Measurements from ENCODE around the gene CTBP1. TPM values are rescaled to one million over a fixed set of nuclear protein-coding genes. Genes with fewer than 3 reads are reported as not detected.

Gene CTBP1
- total RNA-seq, 1 experiment from 2014 or later: 136 TPM

DNA sequence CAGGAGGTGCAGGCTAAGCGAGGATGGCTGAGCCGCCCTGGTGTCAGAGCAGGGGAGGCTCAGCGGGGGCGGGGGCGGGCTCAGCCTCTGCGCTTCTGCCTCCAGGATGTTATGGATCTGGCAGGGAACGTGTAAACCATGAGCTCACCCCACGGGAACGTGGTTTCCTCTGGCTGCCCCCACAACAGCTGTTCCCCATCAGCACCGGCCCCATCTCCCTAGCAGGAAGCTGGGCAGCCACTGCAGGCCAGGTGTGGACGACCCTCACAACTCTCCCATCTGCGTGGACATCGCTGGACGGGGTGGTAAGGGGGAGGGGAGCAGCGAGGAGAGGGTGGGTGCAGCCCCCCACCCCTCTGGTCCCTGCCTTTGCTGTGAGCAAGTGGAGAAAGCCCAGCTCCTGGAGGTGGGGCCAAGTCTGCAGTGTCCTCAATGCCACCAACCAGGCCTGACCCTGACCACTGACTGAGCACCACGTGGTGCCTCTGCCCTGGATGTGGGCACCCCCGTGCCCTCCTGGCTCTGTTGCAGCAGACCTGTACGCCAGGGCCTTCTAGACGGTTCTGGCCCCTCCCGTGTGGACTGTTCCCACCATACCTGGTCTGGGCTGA is 48.4 kb downstream of the CTBP1 start:
- no peaks in the 10 kb centered on the region for H3K27me3 ChIP-seq (ENCODE audit: insufficient read depth, low read length)
- H4K91ac ChIP-seq (ENCODE audit: insufficient read length, low read depth, low read length): no peak overlapping the region
- H3T11ph ChIP-seq (ENCODE audit: low read length): no peak overlapping the region
- no peaks in the 10 kb centered on the region for H3K4me1 ChIP-seq (ENCODE audit: insufficient read depth, low read length)
- WGBS (ENCODE audit: extremely low coverage, insufficient read length, low lambda C conversion rate): no CpG with 5 or more reads among the region's 20 CpGs
- H2AK5ac ChIP-seq (ENCODE audit: insufficient read length, low read length): no peak overlapping the region
- H2BK12ac ChIP-seq (ENCODE audit: insufficient read length, low read depth, low read length): no peak overlapping the region
- no peak overlapping the region for H3K9ac ChIP-seq (ENCODE audit: extremely low read depth, insufficient read length, low read length)
- no peak overlapping the region for H3K18ac ChIP-seq (ENCODE audit: insufficient read length, low read depth, low read length)
- H3K27ac ChIP-seq (ENCODE audit: insufficient read length, low read depth, low read length): no peak overlapping the region
- no peaks in the 10 kb centered on the region for H3K79me1 ChIP-seq (ENCODE audit: insufficient read depth, low read depth, low read length, poor library complexity, severe bottlenecking)
- Mint-ChIP-seq H3K27me3 (ENCODE audit: low read depth) (peaks cover 22% of the 10 kb centered on the region), H3K4me3 (no peak overlapping the region), H3K36me3 (ENCODE audit: insufficient read depth in 1 of 3, low read depth in 3 of 3) (peaks cover 0 to 2% (median 0%) of the 10 kb centered on the region in 3 experiments; a peak in 2 of 7 replicates), H3K4me1 (no peaks in the 10 kb centered on the region), H3K27ac (no peak overlapping the region), H3K9me3 (no peaks in the 10 kb centered on the region)
- TF ChIP-seq, protein P1, sequence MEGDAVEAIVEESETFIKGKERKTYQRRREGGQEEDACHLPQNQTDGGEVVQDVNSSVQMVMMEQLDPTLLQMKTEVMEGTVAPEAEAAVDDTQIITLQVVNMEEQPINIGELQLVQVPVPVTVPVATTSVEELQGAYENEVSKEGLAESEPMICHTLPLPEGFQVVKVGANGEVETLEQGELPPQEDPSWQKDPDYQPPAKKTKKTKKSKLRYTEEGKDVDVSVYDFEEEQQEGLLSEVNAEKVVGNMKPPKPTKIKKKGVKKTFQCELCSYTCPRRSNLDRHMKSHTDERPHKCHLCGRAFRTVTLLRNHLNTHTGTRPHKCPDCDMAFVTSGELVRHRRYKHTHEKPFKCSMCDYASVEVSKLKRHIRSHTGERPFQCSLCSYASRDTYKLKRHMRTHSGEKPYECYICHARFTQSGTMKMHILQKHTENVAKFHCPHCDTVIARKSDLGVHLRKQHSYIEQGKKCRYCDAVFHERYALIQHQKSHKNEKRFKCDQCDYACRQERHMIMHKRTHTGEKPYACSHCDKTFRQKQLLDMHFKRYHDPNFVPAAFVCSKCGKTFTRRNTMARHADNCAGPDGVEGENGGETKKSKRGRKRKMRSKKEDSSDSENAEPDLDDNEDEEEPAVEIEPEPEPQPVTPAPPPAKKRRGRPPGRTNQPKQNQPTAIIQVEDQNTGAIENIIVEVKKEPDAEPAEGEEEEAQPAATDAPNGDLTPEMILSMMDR (conservative IDR thresholded peaks at IDR 0.05): no peak
- H2BK120ac ChIP-seq (ENCODE audit: low read depth, low read length, poor library complexity, severe bottlenecking): no peak overlapping the region
- no peak overlapping the region for H2AFZ ChIP-seq (ENCODE audit: low read length)
- no peak overlapping the region for H2BK5ac ChIP-seq (ENCODE audit: insufficient read length, low read length)
- no peaks in the 10 kb centered on the region for H3K23me2 ChIP-seq (ENCODE audit: insufficient read length, low read depth, low read length, poor library complexity, severe bottlenecking)
- no peak overlapping the region for H3K23ac ChIP-seq (ENCODE audit: insufficient read length, low read depth, low read length)
- no peaks in the 10 kb centered on the region for H3K79me2 ChIP-seq (ENCODE audit: insufficient read depth, low read length)
- DNase-seq: peak; percentile 22
- H3K14ac ChIP-seq (ENCODE audit: insufficient read depth, low read length): no peak overlapping the region
- H3K4me2 ChIP-seq (ENCODE audit: insufficient read depth, insufficient read length, low read length): no peak overlapping the region
- H4K5ac ChIP-seq (ENCODE audit: insufficient read length, low read depth, low read length): no peak overlapping the region
- H2BK20ac ChIP-seq (ENCODE audit: low read depth, low read length, poor library complexity, severe bottlenecking): no peak overlapping the region
- H3K4ac ChIP-seq (ENCODE audit: low read depth, low read length): no peak overlapping the region
- no peak overlapping the region for H2BK15ac ChIP-seq (ENCODE audit: low read depth, low read length)
- H4K20me1 ChIP-seq (ENCODE audit: control insufficient read depth, insufficient read depth, insufficient read length): peaks cover 4% of the 10 kb centered on the region
- H4K8ac ChIP-seq (replicated peaks; ENCODE audit: insufficient read length, low read depth, low read length): no peak overlapping the region
- H3K9me3 ChIP-seq (ENCODE audit: control insufficient read depth, low read depth, low read length): no peaks in the 10 kb centered on the region
- no peak overlapping the region for H3K56ac ChIP-seq (ENCODE audit: insufficient read length, low read depth, low read length)

All from H9 (cell line).